Globus pallidus (tissue), 1 donor: ENCODE results near the gene OTUD5.

Experiments used
- DNase-seq: peaks from one replicate; pipeline ENCODE4 v3.0.0-alpha.2; 2015; ENCODE audit warnings: low spot score

Gene OTUD5

GRCh38 chrX:48911412-48912182 lies 45.8 kb downstream of the OTUD5 start, which contains the start of gene SLC35A2:
TSS of gene SLC35A2 (minus strand) at chrX:48911646. CDS start at chrX:48911636, 10 bp downstream.
- DNase-seq, result peak; percentile 71

GRCh38 chrX:48910926-48911411 lies 46.4 kb downstream of the OTUD5 start:
- DNase-seq, result no peak

- DNase-seq, result no peak
These were observed 47.6 kb downstream of the OTUD5 start for GRCh38 chrX:48909703-48910294.

- DNase-seq, result no peak
These were observed 48.8 kb downstream of the OTUD5 start for GRCh38 chrX:48908600-48908999.

GRCh38 chrX:48905090-48905790 lies 52.2 kb downstream of the OTUD5 start:
- no peak for DNase-seq

- DNase-seq, result no peak
These were observed 52.8 kb downstream of the OTUD5 start for GRCh38 chrX:48904626-48905025.

GRCh38 chrX:48904180-48904579 lies 53.2 kb downstream of the OTUD5 start:
- no peak for DNase-seq

GRCh38 chrX:48903290-48903689 lies 54.1 kb downstream of the OTUD5 start:
- DNase-seq, result no peak

- no peak for DNase-seq
These were observed 54.6 kb downstream of the OTUD5 start for GRCh38 chrX:48902776-48903175.

GRCh38 chrX:48902135-48902534 lies 55.3 kb downstream of the OTUD5 start:
- no peak for DNase-seq

GRCh38 chrX:48901069-48901468 lies 56.3 kb downstream of the OTUD5 start:
- no peak for DNase-seq

- DNase-seq, result no peak
These were observed 58.4 kb downstream of the OTUD5 start for GRCh38 chrX:48899078-48899410.

GRCh38 chrX:48897625-48898306 lies 59.6 kb downstream of the OTUD5 start, which contains the start of the genes PQBP1 and TIMM17B:
TSS of gene PQBP1 (plus strand) at chrX:48897930. CDS start at chrX:48898510, 580 bp downstream.
TSS of gene TIMM17B (minus strand) at chrX:48897768. CDS start at chrX:48897749, 19 bp downstream.
- DNase-seq, result peak; percentile 95

GRCh38 chrX:48897157-48897624 lies 60.2 kb downstream of the OTUD5 start:
- DNase-seq, result peak; percentile 34

- no peak for DNase-seq
These were observed 60.8 kb downstream of the OTUD5 start for GRCh38 chrX:48896611-48897011.

GRCh38 chrX:48894891-48895290 lies 62.5 kb downstream of the OTUD5 start:
- DNase-seq, result no peak

GRCh38 chrX:48893556-48894348 lies 63.7 kb downstream of the OTUD5 start:
- DNase-seq, result no peak

GRCh38 chrX:48892896-48893295 lies 64.5 kb downstream of the OTUD5 start:
- DNase-seq, result no peak

GRCh38 chrX:48891402-48892288 lies 65.8 kb downstream of the OTUD5 start:
- DNase-seq, result peak; percentile 79

GRCh38 chrX:48890934-48891401 lies 66.4 kb downstream of the OTUD5 start:
- no peak for DNase-seq
